ENCODE results near the gene RGL4. TPM values are rescaled to one million over a fixed set of nuclear protein-coding genes. Genes with fewer than 3 reads are reported as not detected.

Gene RGL4
- total RNA-seq, 1 donor from 2014 or later = not detected

- no peak for DNase-seq (ENCODE audit: extremely low read depth, low read depth, low spot score)
Observed at GRCh38 chr22:23677701-23677995, 13.2 kb upstream of the RGL4 start.

- DNase-seq (ENCODE audit: extremely low read depth, low read depth, low spot score) = no peak
Observed at GRCh38 chr22:23678133-23678532, 12.7 kb upstream of the RGL4 start.

- no peak for DNase-seq (ENCODE audit: extremely low read depth, low read depth, low spot score)
Observed at GRCh38 chr22:23681026-23681809, 9.6 kb upstream of the RGL4 start.

- DNase-seq (ENCODE audit: extremely low read depth, low read depth, low spot score) = no peak
Observed at GRCh38 chr22:23682077-23682476, 8.7 kb upstream of the RGL4 start.

- no peak for DNase-seq (ENCODE audit: extremely low read depth, low read depth, low spot score)
Observed at GRCh38 chr22:23682827-23683355, 7.9 kb upstream of the RGL4 start.

GRCh38 chr22:23683545-23683944 is 7.3 kb upstream of the RGL4 start:
- DNase-seq (ENCODE audit: extremely low read depth, low read depth, low spot score) = no peak

GRCh38 chr22:23684026-23684425 is 6.8 kb upstream of the RGL4 start:
- no peak for DNase-seq (ENCODE audit: extremely low read depth, low read depth, low spot score)

GRCh38 chr22:23684561-23685031 is 6.2 kb upstream of the RGL4 start:
- DNase-seq (ENCODE audit: extremely low read depth, low read depth, low spot score) = no peak

- no peak for DNase-seq (ENCODE audit: extremely low read depth, low read depth, low spot score)
Observed at GRCh38 chr22:23685205-23685784, 5.5 kb upstream of the RGL4 start.

- no peak for DNase-seq (ENCODE audit: extremely low read depth, low read depth, low spot score)
Observed at GRCh38 chr22:23686416-23687024, 4.3 kb upstream of the RGL4 start.

- no peak for DNase-seq (ENCODE audit: extremely low read depth, low read depth, low spot score)
Observed at GRCh38 chr22:23688121-23688520, 2.7 kb upstream of the RGL4 start.

- DNase-seq (ENCODE audit: extremely low read depth, low read depth, low spot score) = no peak
Observed at GRCh38 chr22:23688571-23688970, 2.2 kb upstream of the RGL4 start.

- no peak for DNase-seq (ENCODE audit: extremely low read depth, low read depth, low spot score)
Observed at GRCh38 chr22:23689414-23689813, 1.4 kb upstream of the RGL4 start.

- no peak for DNase-seq (ENCODE audit: extremely low read depth, low read depth, low spot score)
Observed at GRCh38 chr22:23691748-23692423, 1.1 kb downstream of the RGL4 start.

GRCh38 chr22:23692598-23693291 is 1.9 kb downstream of the RGL4 start:
- no peak for DNase-seq (ENCODE audit: extremely low read depth, low read depth, low spot score)

GRCh38 chr22:23693979-23694680 is 3.3 kb downstream of the RGL4 start:
- no peak for DNase-seq (ENCODE audit: extremely low read depth, low read depth, low spot score)

- DNase-seq (ENCODE audit: extremely low read depth, low read depth, low spot score) = no peak
Observed at GRCh38 chr22:23695141-23695540, 4.3 kb downstream of the RGL4 start.

- DNase-seq (ENCODE audit: extremely low read depth, low read depth, low spot score) = no peak
Observed at GRCh38 chr22:23695571-23696325, 4.9 kb downstream of the RGL4 start.

- no peak for DNase-seq (ENCODE audit: extremely low read depth, low read depth, low spot score)
Observed at GRCh38 chr22:23696326-23696851, 5.6 kb downstream of the RGL4 start.
